Right atrium auricular region (tissue), 2 donors: ENCODE data around the gene ASMTL. TPM values are rescaled to one million over a fixed set of nuclear protein-coding genes. Genes with fewer than 3 reads are reported as not detected.

Experiments
- DNase-seq: peaks from one replicate; pipeline ENCODE4 v3.0.0-alpha.2; 2019; ENCODE audit warnings: low spot score
- H3K27ac ChIP-seq, 2 donors: fragments of 200-600 bp; sonication (generic); 1 replicate in 1 of 2; 2 replicates in 1 of 2; pipeline ENCODE4 v1.5.1; 2016 to 2019
- H3K27me3 ChIP-seq, 2 donors: fragments of 200-600 bp; sonication (generic); one replicate each; pipeline versions ENCODE4 v1.5.1 to v1.6.0; 2017 to 2019
- H3K36me3 ChIP-seq: fragments of 200-600 bp; sonication (generic); one replicate; pipeline ENCODE4 v1.5.1; 2016
- H3K4me1 ChIP-seq, 2 donors: fragments of 200-600 bp; sonication (generic); one replicate each; pipeline versions ENCODE4 v1.5.1 to v1.6.0; 2017 to 2019
- H3K4me3 ChIP-seq, 2 donors: fragments of 200-600 bp; sonication (generic); 1 replicate in 1 of 2; 2 replicates in 1 of 2; pipeline ENCODE4 v1.5.1; 2017 to 2019; ENCODE audit warnings: mild to moderate bottlenecking in 1 of 2, moderate library complexity in 1 of 2
- H3K9me3 ChIP-seq, 2 donors: fragments of 200-600 bp; sonication (generic); one replicate each; pipeline ENCODE4 v1.5.1; 2019
- total RNA-seq, 2 donors: library from RNA; depleted of rRNA; stranded (reverse); fragments of >200 nt; gene quantifications; one replicate each; pipeline ENCODE4 v1.1.0, GENCODE V29; 2016
- TF ChIP-seq, protein P1 (sequence below), 2 donors: fragments of 200-600 bp; sonication (generic); IDR thresholded peaks; one replicate each; pipeline ENCODE4 v1.5.1; 2019; ENCODE audit warnings: antibody characterized with exemption in 2 of 2

The ASMTL gene
- total RNA-seq, 2 donors from 2014 or later, result 20.1 to 31.9 TPM

DNA sequence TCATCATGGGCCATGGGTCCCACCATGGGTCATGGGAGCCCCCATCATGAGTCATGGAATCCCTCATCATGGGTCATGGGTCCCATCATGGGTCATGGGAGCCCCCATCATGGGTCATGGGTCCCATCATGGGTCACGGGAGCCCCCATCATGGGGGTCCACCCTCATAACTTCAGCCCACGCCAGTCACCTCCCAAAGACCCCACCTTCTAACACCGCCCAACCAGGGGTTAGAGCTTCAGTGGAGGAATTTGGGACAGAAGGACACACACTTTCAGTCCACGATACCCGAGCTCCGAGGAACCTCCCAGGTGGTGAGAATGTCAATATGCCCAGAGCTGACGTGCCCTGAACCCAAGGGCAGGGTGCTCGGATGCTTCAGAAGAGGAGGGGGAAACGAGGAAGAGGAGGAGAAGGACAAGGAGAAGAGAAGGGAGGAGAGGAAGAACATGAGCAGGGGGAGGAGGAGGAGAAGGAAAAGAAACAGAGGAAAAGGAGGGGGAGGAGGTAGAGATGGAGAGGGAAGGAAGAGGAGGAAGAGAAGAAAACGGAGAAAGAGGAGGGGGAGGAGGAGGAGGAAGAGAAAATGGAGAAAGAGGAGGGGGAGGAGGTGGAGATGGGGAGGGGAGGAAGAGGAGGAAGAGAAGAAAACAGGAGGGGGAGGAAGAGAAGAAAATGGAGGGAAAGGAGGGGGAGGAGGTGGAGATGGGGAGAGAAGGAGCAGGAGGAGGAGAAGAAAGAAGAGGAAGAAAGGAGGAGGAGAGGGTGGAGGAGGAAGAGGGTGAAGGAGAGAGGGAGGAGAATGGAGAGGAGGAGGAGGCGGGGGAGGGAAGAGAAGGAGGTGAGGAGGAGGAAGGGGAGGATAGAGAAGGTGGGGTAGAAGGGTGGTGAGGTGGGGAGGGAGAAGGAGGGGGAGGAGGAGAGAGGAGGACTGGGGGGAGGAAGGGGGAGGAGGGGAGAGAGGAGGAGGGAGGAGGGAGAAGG is 98.4 kb downstream of the ASMTL start:
- Histone ChIP-seq H3K4me3 (no peak overlapping the region), H3K4me1 (no peaks in the 10 kb centered on the region), H3K9me3 (peaks cover 6 to 9% of the 10 kb centered on the region in 2 donors), H3K27me3 (no peaks in the 10 kb centered on the region), H3K36me3 (peaks cover 12% of the 10 kb centered on the region), H3K27ac (no peak overlapping the region)
- DNase-seq, result no peak
- TF ChIP-seq, protein P1, sequence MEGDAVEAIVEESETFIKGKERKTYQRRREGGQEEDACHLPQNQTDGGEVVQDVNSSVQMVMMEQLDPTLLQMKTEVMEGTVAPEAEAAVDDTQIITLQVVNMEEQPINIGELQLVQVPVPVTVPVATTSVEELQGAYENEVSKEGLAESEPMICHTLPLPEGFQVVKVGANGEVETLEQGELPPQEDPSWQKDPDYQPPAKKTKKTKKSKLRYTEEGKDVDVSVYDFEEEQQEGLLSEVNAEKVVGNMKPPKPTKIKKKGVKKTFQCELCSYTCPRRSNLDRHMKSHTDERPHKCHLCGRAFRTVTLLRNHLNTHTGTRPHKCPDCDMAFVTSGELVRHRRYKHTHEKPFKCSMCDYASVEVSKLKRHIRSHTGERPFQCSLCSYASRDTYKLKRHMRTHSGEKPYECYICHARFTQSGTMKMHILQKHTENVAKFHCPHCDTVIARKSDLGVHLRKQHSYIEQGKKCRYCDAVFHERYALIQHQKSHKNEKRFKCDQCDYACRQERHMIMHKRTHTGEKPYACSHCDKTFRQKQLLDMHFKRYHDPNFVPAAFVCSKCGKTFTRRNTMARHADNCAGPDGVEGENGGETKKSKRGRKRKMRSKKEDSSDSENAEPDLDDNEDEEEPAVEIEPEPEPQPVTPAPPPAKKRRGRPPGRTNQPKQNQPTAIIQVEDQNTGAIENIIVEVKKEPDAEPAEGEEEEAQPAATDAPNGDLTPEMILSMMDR (IDR thresholded peaks at IDR 0.05), result no peak

Other genes starting within 250 kb of the ASMTL start
- gene CRLF2, start 240.3 kb downstream of the ASMTL start, total RNA-seq, result not detected
- 1 to 10 TPM in 1 of 2 donors, under 1 TPM in 1; 0.26 to 3.1 TPM for gene CSF2RA, start 184.1 kb downstream of the ASMTL start, total RNA-seq
- 1 to 10 TPM; 2.4 to 3.2 TPM for gene IL3RA, start 116.1 kb downstream of the ASMTL start, total RNA-seq
- 100 to 1,000 TPM; 109 to 157 TPM for gene SLC25A6, start 60.8 kb downstream of the ASMTL start, total RNA-seq
- gene P2RY8, start 84.3 kb upstream of the ASMTL start, total RNA-seq, result 1 to 10 TPM in 1 of 2 donors, under 1 TPM in 1; 0.93 to 1.3 TPM
- gene AKAP17A, start 138.7 kb upstream of the ASMTL start, total RNA-seq, result 10 to 100 TPM; 16.0 to 19.3 TPM
- gene ASMT, start 162.2 kb upstream of the ASMTL start, total RNA-seq, result not detected